GM12864 (cell line): ENCODE results near the gene FOXQ1.
"Not testable (repeated sequence)": the region's sequence is repeated elsewhere in the genome, so short reads cannot be mapped to it uniquely, and the experiment has no call there.

ENCODE experiments used
- DNase-seq: peaks from one replicate; pipeline ENCODE4 v3.0.0-alpha.2; 2011; ENCODE audit warnings: low read depth
- H3K4me3 ChIP-seq: 2 replicates; pipeline ENCODE4 v1.5.1; 2011; ENCODE audit warnings: mild to moderate bottlenecking, low read depth, low read length, control low read depth
- CTCF ChIP-seq: IDR thresholded peaks from 2 replicates; pipeline ENCODE4 v1.5.1; 2011; ENCODE audit warnings: low read depth, mild to moderate bottlenecking, moderate library complexity, low read length, control low read depth, inconsistent platforms; ENCODE audit errors: missing control alignments

FOXQ1 gene

GRCh38 chr6:1337791-1338190 is 25.9 kb downstream of the FOXQ1 start:
- H3K4me3 ChIP-seq = no peak overlapping the region
- TF ChIP-seq CTCF = no peak
- DNase-seq = no peak

- TF ChIP-seq CTCF = no peak
- DNase-seq = no peak
- H3K4me3 ChIP-seq = no peak overlapping the region
Measured at GRCh38 chr6:1346101-1346500, 34.2 kb downstream of the FOXQ1 start.

- DNase-seq = no peak
- no peak overlapping the region for H3K4me3 ChIP-seq
- TF ChIP-seq CTCF = no peak
Measured at GRCh38 chr6:1346558-1347091, 34.7 kb downstream of the FOXQ1 start.

GRCh38 chr6:1347161-1347560 is 35.3 kb downstream of the FOXQ1 start:
- no peak for DNase-seq
- H3K4me3 ChIP-seq = no peak overlapping the region
- TF ChIP-seq CTCF = no peak

GRCh38 chr6:1348675-1349074 is 36.8 kb downstream of the FOXQ1 start:
- H3K4me3 ChIP-seq = no peak overlapping the region
- TF ChIP-seq CTCF = no peak
- no peak for DNase-seq

- TF ChIP-seq CTCF = no peak
- no peak for DNase-seq
- no peak overlapping the region for H3K4me3 ChIP-seq
Measured at GRCh38 chr6:1349655-1350054, 37.8 kb downstream of the FOXQ1 start.

GRCh38 chr6:1351381-1352008 is 39.6 kb downstream of the FOXQ1 start:
- no peak for TF ChIP-seq CTCF
- no peak overlapping the region for H3K4me3 ChIP-seq
- no peak for DNase-seq

- not testable (repeated sequence) for H3K4me3 ChIP-seq, DNase-seq
Measured at GRCh38 chr6:1355068-1355467, 43.2 kb downstream of the FOXQ1 start.

GRCh38 chr6:1361717-1362116 is 49.8 kb downstream of the FOXQ1 start:
- not testable (repeated sequence) for DNase-seq

More at GRCh38 chr6:1361717-1362116, 49.8 kb downstream of the FOXQ1 start:
- H3K4me3 ChIP-seq = not testable (repeated sequence)
